Spleen (tissue), 11 donors: ENCODE results near the gene FSTL3. TPM values are rescaled to one million over a fixed set of nuclear protein-coding genes. Genes with fewer than 3 reads are reported as not detected.

Source experiments
- DNase-seq: peaks from one replicate; pipeline ENCODE4 v3.0.0-alpha.2; 2020
- H3K27ac ChIP-seq, 8 donors: fragments of 200-600 bp; sonication (generic) in 7 of 8; 1 replicate in 4 of 8; 2 replicates in 4 of 8; pipeline versions ENCODE4 v1.5.0 to v1.8.0; 2016 to 2021; ENCODE audit warnings: inconsistent platforms in 4 of 8, mild to moderate bottlenecking in 4 of 8, moderate library complexity in 1 of 8
- H3K27me3 ChIP-seq, 7 donors: fragments of 200-600 bp; sonication (generic) in 6 of 7; replicated peaks in 1 of 7; 1 replicate in 4 of 7; 2 replicates in 3 of 7; pipeline versions ENCODE4 v1.5.0 to v1.8.0; 2016 to 2021; ENCODE audit warnings: inconsistent platforms in 3 of 7, mild to moderate bottlenecking in 1 of 7
- H3K36me3 ChIP-seq, 6 donors: fragments of 200-600 bp; sonication (generic) in 5 of 6; 1 replicate in 4 of 6; 2 replicates in 2 of 6; pipeline versions ENCODE4 v1.5.0 to v1.8.0; 2016 to 2021; ENCODE audit warnings: inconsistent platforms in 2 of 6
- H3K4me1 ChIP-seq, 6 donors: fragments of 200-600 bp; sonication (generic) in 5 of 6; 1 replicate in 3 of 6; 2 replicates in 3 of 6; pipeline versions ENCODE4 v1.5.0 to v1.8.0; 2016 to 2021; ENCODE audit warnings: inconsistent platforms in 3 of 6
- H3K4me3 ChIP-seq, 8 donors: fragments of 200-600 bp; sonication (generic) in 7 of 8; 1 replicate in 4 of 8; 2 replicates in 4 of 8; pipeline versions ENCODE4 v1.5.0 to v1.8.0; 2016 to 2021; ENCODE audit warnings: inconsistent platforms in 4 of 8, mild to moderate bottlenecking in 4 of 8, moderate library complexity in 2 of 8
- H3K9me3 ChIP-seq, 8 donors: fragments of 200-600 bp; sonication (generic) in 7 of 8; 1 replicate in 4 of 8; 2 replicates in 4 of 8; pipeline versions ENCODE4 v1.5.0 to v1.8.0; 2016 to 2021; ENCODE audit warnings: inconsistent platforms in 4 of 8
- POLR2A ChIP-seq, 3 donors: fragments of 450-650 bp; IDR thresholded peaks; one replicate each; pipeline ENCODE4 v1.5.1; 2017; ENCODE audit warnings: antibody characterized with exemption in 3 of 3, mild to moderate bottlenecking in 1 of 3
- POLR2AphosphoS5 ChIP-seq, 3 donors: sonication (generic); formaldehyde crosslinking; IDR thresholded peaks; one replicate each; pipeline ENCODE4 v1.5.1; 2017; ENCODE audit warnings: antibody characterized with exemption in 3 of 3
- WGBS, 5 donors: extraction: QIAGEN DNeasy Blood & Tissue Kit in 3 of 5; methylation state at CpG; one replicate each; pipeline versions ENCODE4 v1.1.5 to v1.1.7; 2013 to 2018; 5-methylcytosine and 5-hydroxymethylcytosine counted together
- intact Hi-C: fragments of 100-400 bp; cut with DNase I; formaldehyde crosslinking; loops from one replicate; pipeline ENCODE4 v1.15.0; 2023; ENCODE audit warnings: low total_unique reads
- polyA plus RNA-seq, 3 donors: library from polyadenylated mRNA; stranded (reverse); fragments of 200-250 nt; gene quantifications; one replicate each; pipeline ENCODE4 v1.2.1, GENCODE V29; 2013
- total RNA-seq, 7 donors: library from RNA; depleted of rRNA in 3 of 7; stranded (reverse); fragments of >200 nt in 3 of 7; fragmentation: NEBNext Ultra II Directional in 4 of 7; extraction: Animal tissue kit (Norgen Biotek cat#: 25700) in 4 of 7; gene quantifications; one replicate each; pipeline versions ENCODE4 v1.1.0 to v1.2.1, GENCODE V29; 2016 to 2021
- TF ChIP-seq, protein P1 (sequence below), 11 experiments: fragments of 200-600 bp in 7 of 11; fragments of 450-650 bp in 4 of 11; sonication (generic) in 4 of 11; IDR thresholded peaks in 8 of 11; conservative IDR thresholded peaks in 3 of 11; 1 replicate in 7 of 11; 2 replicates in 4 of 11; pipeline versions ENCODE4 v1.4.0 to v1.8.0; 2016 to 2021; ENCODE audit warnings: antibody characterized with exemption in 11 of 11, inconsistent platforms in 4 of 11, mild to moderate bottlenecking in 1 of 11
- donor health status: healthy with polysubstance abuse.
- donor health status: DM: no; HTN: no; CAD: no; lungs with moderate emphysema.
- donor health status: DM: no; HTN: no; CAD: no.
- donor health status: Bipolar disorder and iron deficiency.
- donor health status: healthy.
- donor health status: DM: no; HTN: no; CAD: no.
- donor health status: DM: yes; HTN: yes; CAD: no.

Gene FSTL3
- total and polyA plus RNA-seq, 10 donors, result 5.6 to 43.4 (median 15.3) TPM

DNA sequence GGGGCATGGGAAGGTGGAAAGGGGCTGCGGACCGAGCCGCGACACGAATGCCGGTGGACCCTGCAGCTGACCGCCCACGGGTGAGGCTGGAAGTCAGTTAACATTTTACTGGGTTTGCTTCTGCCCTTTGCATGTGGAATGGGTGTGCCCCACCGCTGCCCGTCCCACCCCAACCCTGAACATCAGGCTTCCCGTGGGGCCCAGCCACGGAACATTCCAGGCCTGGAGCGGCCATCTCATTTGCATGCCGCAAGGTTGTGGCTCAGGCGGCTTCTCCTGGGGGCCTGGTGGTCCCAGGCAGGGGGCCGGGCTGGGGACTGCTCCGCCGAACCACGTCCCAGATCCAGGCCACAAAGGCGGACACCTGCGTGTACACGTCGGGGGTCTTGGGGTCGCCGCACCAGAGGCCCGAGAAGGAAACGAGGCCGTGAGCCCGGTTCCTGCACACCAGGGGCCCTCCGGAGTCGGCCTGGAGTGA lies 9.3 kb downstream of the FSTL3 start:
- intact Hi-C loops, result no loop called here
- TF ChIP-seq, protein P1, sequence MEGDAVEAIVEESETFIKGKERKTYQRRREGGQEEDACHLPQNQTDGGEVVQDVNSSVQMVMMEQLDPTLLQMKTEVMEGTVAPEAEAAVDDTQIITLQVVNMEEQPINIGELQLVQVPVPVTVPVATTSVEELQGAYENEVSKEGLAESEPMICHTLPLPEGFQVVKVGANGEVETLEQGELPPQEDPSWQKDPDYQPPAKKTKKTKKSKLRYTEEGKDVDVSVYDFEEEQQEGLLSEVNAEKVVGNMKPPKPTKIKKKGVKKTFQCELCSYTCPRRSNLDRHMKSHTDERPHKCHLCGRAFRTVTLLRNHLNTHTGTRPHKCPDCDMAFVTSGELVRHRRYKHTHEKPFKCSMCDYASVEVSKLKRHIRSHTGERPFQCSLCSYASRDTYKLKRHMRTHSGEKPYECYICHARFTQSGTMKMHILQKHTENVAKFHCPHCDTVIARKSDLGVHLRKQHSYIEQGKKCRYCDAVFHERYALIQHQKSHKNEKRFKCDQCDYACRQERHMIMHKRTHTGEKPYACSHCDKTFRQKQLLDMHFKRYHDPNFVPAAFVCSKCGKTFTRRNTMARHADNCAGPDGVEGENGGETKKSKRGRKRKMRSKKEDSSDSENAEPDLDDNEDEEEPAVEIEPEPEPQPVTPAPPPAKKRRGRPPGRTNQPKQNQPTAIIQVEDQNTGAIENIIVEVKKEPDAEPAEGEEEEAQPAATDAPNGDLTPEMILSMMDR (IDR thresholded peaks at IDR 0.05 in 8 of 11, conservative IDR thresholded peaks at IDR 0.05 in 3 of 11), result no peak
- Histone ChIP-seq H3K9me3 (no peaks in the 10 kb centered on the region), H3K36me3 (no peaks in the 10 kb centered on the region), H3K27ac (no peak overlapping the region), H3K4me3 (no peak overlapping the region), H3K4me1 (peaks cover 0 to 13% (median 9%) of the 10 kb centered on the region in 6 donors), H3K27me3 (no peaks in the 10 kb centered on the region)
- 78 to 90% (median 84%) methylated on average over 25 to 31 of the region's 31 CpGs for WGBS, 5 donors
- no peak for DNase-seq

DNA sequence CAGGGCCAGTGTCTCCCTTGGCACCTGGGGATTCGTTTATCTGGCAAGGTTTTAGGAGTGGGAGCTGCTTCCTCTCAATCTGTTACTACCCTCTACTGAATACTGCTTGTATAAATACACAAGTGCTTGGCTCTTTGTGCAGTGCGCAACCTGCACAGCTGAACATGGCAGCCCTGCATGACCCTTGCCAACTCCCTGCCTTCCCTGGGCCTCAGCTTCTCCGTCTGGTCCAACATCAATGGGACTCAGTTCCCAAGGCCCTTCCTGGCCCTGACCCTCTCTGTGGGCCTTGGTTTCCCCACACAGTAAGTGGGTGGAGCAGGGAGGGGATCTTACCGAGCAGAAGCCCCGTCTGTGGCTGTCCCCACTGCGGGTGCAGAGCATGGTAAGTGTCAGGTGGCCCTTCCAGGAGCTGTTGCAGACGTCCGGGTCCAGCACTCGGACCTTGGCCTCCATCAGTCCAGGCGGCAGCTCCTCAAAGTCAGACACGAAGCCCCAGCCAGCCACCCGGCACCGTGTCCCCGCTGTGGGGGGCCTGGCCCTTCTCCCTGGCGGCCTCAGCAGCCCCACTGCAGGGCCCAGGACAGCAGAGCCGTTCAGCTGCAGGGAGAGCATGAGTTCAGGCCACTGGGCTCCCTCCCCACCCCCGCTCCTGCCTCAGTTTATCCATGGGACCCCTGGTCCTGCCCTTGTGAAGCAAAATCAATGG lies 10.6 kb downstream of the FSTL3 start:
- TF ChIP-seq, protein P1 (IDR thresholded peaks at IDR 0.05 in 8 of 11, conservative IDR thresholded peaks at IDR 0.05 in 3 of 11), result no peak
- TF ChIP-seq POLR2AphosphoS5 (IDR thresholded peaks at IDR 0.05) (no peak), POLR2A (IDR thresholded peaks at IDR 0.05) (no peak)
- DNase-seq, result no peak
- no peaks in the 10 kb centered on the region for H3K27me3 ChIP-seq
- no peak overlapping the region for H3K4me3 ChIP-seq
- no peak overlapping the region for H3K27ac ChIP-seq
- H3K9me3 ChIP-seq, result no peaks in the 10 kb centered on the region
- intact Hi-C loops, result no loop called here
- peaks cover 0 to under 1% (median under 1%) of the 10 kb centered on the region in 6 donors for H3K4me1 ChIP-seq
- 72 to 83% (median 77%) methylated on average over 13 to 17 of the region's 17 CpGs for WGBS, 5 donors
- H3K36me3 ChIP-seq, result no peaks in the 10 kb centered on the region

DNA sequence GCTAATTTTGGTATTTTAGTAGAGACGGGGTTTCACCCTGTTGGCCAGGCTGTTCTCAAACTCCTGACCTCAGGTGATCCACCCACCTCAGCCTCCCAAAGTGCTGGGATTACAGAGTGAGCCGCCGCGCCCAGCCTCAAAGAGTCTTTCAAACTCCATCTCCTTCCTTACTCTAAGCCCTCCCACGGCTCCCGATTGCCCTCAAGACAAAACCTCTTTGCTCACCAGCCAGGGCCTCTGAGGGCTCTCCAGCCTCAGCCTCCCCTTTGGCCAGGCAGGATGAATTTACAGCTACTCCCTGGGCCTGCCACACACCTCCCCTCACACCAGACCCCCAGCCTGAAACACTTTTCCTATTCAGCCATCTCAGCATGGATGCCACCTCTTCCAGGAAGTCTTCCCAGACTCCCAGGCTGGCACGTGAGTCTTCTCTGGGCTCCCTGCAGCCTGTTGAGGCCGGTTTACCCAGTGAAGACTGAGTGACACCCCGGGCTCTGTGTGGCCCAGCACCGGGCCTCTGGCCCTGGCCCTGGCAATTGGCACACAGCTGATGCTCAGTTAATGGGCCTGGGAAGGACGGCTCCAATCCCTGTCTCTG lies 11.5 kb downstream of the FSTL3 start:
- no peak overlapping the region for H3K4me3 ChIP-seq
- intact Hi-C loops, result no loop called here
- no peak for DNase-seq
- H3K4me1 ChIP-seq, result no peaks in the 10 kb centered on the region
- WGBS, 5 donors, result 87 to 96% (median 91%) methylated on average over 11 of the region's 11 CpGs
- no peak overlapping the region for H3K27ac ChIP-seq
- no peaks in the 10 kb centered on the region for H3K36me3 ChIP-seq
- no peaks in the 10 kb centered on the region for H3K9me3 ChIP-seq
- TF ChIP-seq, protein P1 (IDR thresholded peaks at IDR 0.05 in 8 of 11, conservative IDR thresholded peaks at IDR 0.05 in 3 of 11), result no peak
- TF ChIP-seq POLR2AphosphoS5 (IDR thresholded peaks at IDR 0.05) (no peak), POLR2A (IDR thresholded peaks at IDR 0.05) (no peak)
- H3K27me3 ChIP-seq, result no peaks in the 10 kb centered on the region

DNA sequence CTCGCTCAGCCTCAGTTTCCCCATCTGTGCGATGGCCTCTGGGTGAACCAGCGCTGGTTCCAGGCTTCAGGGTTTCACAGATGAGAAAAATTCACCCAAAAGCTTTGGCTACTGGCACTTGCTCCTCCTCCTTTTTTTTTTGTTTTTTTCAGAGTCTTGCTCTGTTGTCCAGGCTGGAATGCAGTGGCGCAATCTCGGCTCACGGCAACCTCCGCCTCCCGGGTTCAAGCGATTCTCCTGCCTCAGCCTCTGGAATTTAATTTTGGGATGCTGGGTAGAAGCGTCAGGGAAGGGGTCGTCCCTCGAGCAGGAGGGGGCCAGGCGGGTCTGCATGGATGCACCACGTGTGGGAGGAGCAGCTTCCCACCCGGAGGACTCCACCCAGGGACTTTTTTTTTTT lies 12.0 kb downstream of the FSTL3 start:
- DNase-seq, result no peak
- TF ChIP-seq, protein P1 (IDR thresholded peaks at IDR 0.05 in 8 of 11, conservative IDR thresholded peaks at IDR 0.05 in 3 of 11), result no peak
- TF ChIP-seq POLR2A (IDR thresholded peaks at IDR 0.05) (no peak), POLR2AphosphoS5 (IDR thresholded peaks at IDR 0.05) (no peak)
- no peak overlapping the region for H3K4me3 ChIP-seq
- intact Hi-C loops, result no loop called here
- H3K27ac ChIP-seq, result no peak overlapping the region
- no peaks in the 10 kb centered on the region for H3K27me3 ChIP-seq
- no peaks in the 10 kb centered on the region for H3K4me1 ChIP-seq
- H3K9me3 ChIP-seq, result no peaks in the 10 kb centered on the region
- no peaks in the 10 kb centered on the region for H3K36me3 ChIP-seq
- 70 to 82% (median 79%) methylated on average over 15 of the region's 15 CpGs for WGBS, 5 donors
